A549 (cell line): ENCODE measurements around the gene GSE1. TPM values are rescaled to one million over a fixed set of nuclear protein-coding genes. Genes with fewer than 3 reads are reported as not detected.

Experiments
- ATAC-seq, 2 experiments: fragments of 200-7000 bp in 1 of 2; fragments of >200 bp in 1 of 2; cut with Nextera tagmentation in 1 of 2; cut with Tn5 transposase in 1 of 2; 3 replicates each; pipeline versions ENCODE4 v1.8.0 to v1.9.1; 2018 to 2020; ENCODE audit warnings: mild to moderate bottlenecking in 1 of 2, moderate library complexity in 1 of 2
- CTCF ChIA-PET: fragments of 300-600 bp; sonication (Branson Sonifier 250); formaldehyde crosslinking; extraction: SDS; loops from one replicate; lab custom pipeline; 2021; ENCODE audit warnings: antibody characterized with exemption, inconsistent platforms; lab: Yijun Ruan, JAX
- POLR2A ChIA-PET: fragments of 350-600 bp; formaldehyde crosslinking; extraction: SDS; loops from one replicate; lab custom pipeline; 2021; ENCODE audit warnings: antibody characterized with exemption, inconsistent platforms; lab: Yijun Ruan, JAX
- DNase-seq, 2 experiments: peaks; one replicate each; pipeline versions ENCODE4 v3.0.0 to v3.0.0-alpha.2; 2011 to 2016; ENCODE audit warnings: low read depth in 1 of 2, low spot score in 1 of 2
- FAIRE-seq: peaks from 2 replicates; lab custom pipeline; 2011; peaks lifted over from hg19 to GRCh38; lab: Jason Lieb, UNC
- H3K27ac ChIP-seq, 2 experiments: fragments of >200 bp; sonication (Bioruptor Twin); formaldehyde crosslinking; 3 replicates each; pipeline ENCODE4 v1.5.1; 2016 to 2017
- H3K4me1 ChIP-seq: fragments of >200 bp; sonication (Bioruptor Twin); formaldehyde crosslinking; 3 replicates; pipeline ENCODE4 v1.6.1; 2016
- H3K4me2 ChIP-seq: fragments of >200 bp; sonication (Bioruptor Twin); formaldehyde crosslinking; 3 replicates; pipeline ENCODE4 v1.6.1; 2016
- H3K4me3 ChIP-seq: fragments of >200 bp; sonication (Bioruptor Twin); formaldehyde crosslinking; 3 replicates; pipeline ENCODE4 v1.5.1; 2016
- H3K9me3 ChIP-seq: fragments of >200 bp; sonication (Bioruptor Twin); formaldehyde crosslinking; 3 replicates; pipeline ENCODE4 v1.6.1; 2016
- CEBPB ChIP-seq, 2 experiments: fragments of >200 bp in 1 of 2; sonication (Bioruptor Twin) in 1 of 2; formaldehyde crosslinking in 1 of 2; IDR thresholded peaks; 2 replicates each; pipeline ENCODE4 v1.6.1; 2012 to 2016
- CHD2 ChIP-seq: fragments of 150-350 bp; IDR thresholded peaks from 2 replicates; pipeline ENCODE4 v1.6.1; 2014; ENCODE audit warnings: low read length; ENCODE audit not compliant: partially characterized antibody
- CHD4 ChIP-seq: fragments of 200-600 bp; sonication (generic); IDR thresholded peaks from 2 replicates; pipeline ENCODE4 v1.6.1; 2016; ENCODE audit warnings: antibody characterized with exemption, mild to moderate bottlenecking, borderline replicate concordance
- EHF ChIP-seq: fragments of 250-450 bp; sonication (Bioruptor Pico); IDR thresholded peaks from 2 replicates; pipeline ENCODE4 v1.5.0; 2020; ENCODE audit warnings: mild to moderate bottlenecking
- FOXS1 ChIP-seq: fragments of 250-450 bp; sonication (Bioruptor Pico); IDR thresholded peaks from 2 replicates; pipeline ENCODE4 v1.5.0; 2020; ENCODE audit warnings: mild to moderate bottlenecking, moderate library complexity
- HEYL ChIP-seq: fragments of 250-450 bp; sonication (Bioruptor Pico); IDR thresholded peaks from 2 replicates; pipeline ENCODE4 v1.8.0; 2021; ENCODE audit warnings: mild to moderate bottlenecking, moderate library complexity
- JUN ChIP-seq, 2 experiments: fragments of >200 bp; sonication (Bioruptor Twin); formaldehyde crosslinking; IDR thresholded peaks; 2 replicates in 1 of 2; 3 replicates in 1 of 2; pipeline ENCODE4 v1.6.1; 2016 to 2017
- JUNB ChIP-seq: fragments of >200 bp; sonication (Bioruptor Twin); formaldehyde crosslinking; IDR thresholded peaks from 2 replicates; pipeline ENCODE4 v1.6.1; 2016
- NPAS2 ChIP-seq: fragments of 250-450 bp; sonication (Bioruptor Pico); IDR thresholded peaks from 2 replicates; pipeline ENCODE4 v1.8.0; 2022; ENCODE audit warnings: mild to moderate bottlenecking, moderate library complexity, borderline replicate concordance
- RFX5 ChIP-seq: fragments of 450-650 bp; IDR thresholded peaks from 2 replicates; pipeline ENCODE4 v1.7.1; 2014; ENCODE audit warnings: antibody characterized with exemption, mild to moderate bottlenecking, moderate library complexity
- ZFP36 ChIP-seq: fragments of 450-650 bp; IDR thresholded peaks from 2 replicates; pipeline ENCODE4 v1.6.1; 2014; ENCODE audit warnings: borderline replicate concordance; ENCODE audit not compliant: partially characterized antibody
- WGBS: methylation state at CpG from one replicate; pipeline ENCODE4 v1.1.6; 2017; ENCODE audit errors: missing lambda C conversion rate; 5-methylcytosine and 5-hydroxymethylcytosine counted together
- polyA plus RNA-seq, 4 experiments: library from polyadenylated mRNA; depleted of rRNA in 3 of 4; stranded (reverse); fragments of >200 nt; fragmentation: RNase III in 1 of 4; extraction: RNeasy Plus Mini Kit Qiagen cat#74134 plus additional on column Dnase treatment in 1 of 4; gene quantifications; 2 replicates in 3 of 4; 3 replicates in 1 of 4; pipeline ENCODE4 v1.2.3, GENCODE V29; 2011 to 2017
- TF ChIP-seq, protein P1 (sequence below): fragments of 250-450 bp; sonication (Bioruptor Pico); IDR thresholded peaks from 2 replicates; pipeline ENCODE4 v1.5.0; 2021; ENCODE audit warnings: mild to moderate bottlenecking, moderate library complexity, borderline replicate concordance
- TF ChIP-seq, protein P2 (sequence below): fragments of 200-600 bp; sonication (generic); IDR thresholded peaks from 2 replicates; pipeline ENCODE4 v1.6.1; 2016; ENCODE audit warnings: antibody characterized with exemption, mild to moderate bottlenecking, moderate library complexity

The GSE1 gene
- polyA plus RNA-seq, 2 of the 4 experiments (the other 2 are of a cell fraction): 20.7 to 24.3 TPM

DNA sequence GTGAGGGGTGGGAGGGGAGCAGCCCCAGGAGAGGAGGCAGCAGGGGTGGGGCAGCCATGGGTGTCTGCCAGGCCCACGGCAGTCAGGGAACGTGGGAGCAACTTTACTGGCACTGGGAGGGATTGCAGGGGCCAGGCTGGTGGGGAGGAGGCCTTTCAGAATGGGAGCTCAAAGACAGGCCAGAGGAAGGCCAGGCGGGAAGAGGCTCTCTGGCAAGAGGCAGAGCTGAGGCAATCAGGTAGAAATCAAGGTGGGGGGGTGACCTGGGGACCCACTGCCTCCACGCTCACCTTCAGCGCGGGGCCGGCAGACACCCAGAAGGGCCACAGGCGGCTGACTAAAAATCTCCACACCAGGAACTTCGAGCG lies 11.9 kb upstream of the GSE1 start:
- Histone ChIP-seq H3K4me1 (0 out of 3 replicates have a peak, but pooled peaks cover 5% of the 10 kb centered on the region), H3K4me2 (no peak overlapping the region), H3K27ac (peak overlapping the region in 1 of 2 experiments; percentile 34; a peak in 2 of 6 replicates), H3K9me3 (no peaks in the 10 kb centered on the region), H3K4me3 (no peak overlapping the region)
- TF ChIP-seq, protein P1, sequence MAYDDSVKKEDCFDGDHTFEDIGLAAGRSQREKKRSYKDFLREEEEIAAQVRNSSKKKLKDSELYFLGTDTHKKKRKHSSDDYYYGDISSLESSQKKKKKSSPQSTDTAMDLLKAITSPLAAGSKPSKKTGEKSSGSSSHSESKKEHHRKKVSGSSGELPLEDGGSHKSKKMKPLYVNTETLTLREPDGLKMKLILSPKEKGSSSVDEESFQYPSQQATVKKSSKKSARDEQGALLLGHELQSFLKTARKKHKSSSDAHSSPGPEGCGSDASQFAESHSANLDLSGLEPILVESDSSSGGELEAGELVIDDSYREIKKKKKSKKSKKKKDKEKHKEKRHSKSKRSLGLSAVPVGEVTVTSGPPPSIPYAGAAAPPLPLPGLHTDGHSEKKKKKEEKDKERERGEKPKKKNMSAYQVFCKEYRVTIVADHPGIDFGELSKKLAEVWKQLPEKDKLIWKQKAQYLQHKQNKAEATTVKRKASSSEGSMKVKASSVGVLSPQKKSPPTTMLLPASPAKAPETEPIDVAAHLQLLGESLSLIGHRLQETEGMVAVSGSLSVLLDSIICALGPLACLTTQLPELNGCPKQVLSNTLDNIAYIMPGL (CRISPR knock-in tag): no peak
- TF ChIP-seq HEYL (CRISPR knock-in tag) (no peak), JUN (IDR thresholded peaks at IDR 0.05) (no peak), FOXS1 (CRISPR knock-in tag) (no peak), ZFP36 (no peak), CHD4 (no peak), JUNB (no peak), RFX5 (no peak), CEBPB (IDR thresholded peaks at IDR 0.05) (no peak), EHF (CRISPR knock-in tag) (no peak), CHD2 (no peak), NPAS2 (CRISPR knock-in tag) (no peak)
- TF ChIP-seq, protein P2, sequence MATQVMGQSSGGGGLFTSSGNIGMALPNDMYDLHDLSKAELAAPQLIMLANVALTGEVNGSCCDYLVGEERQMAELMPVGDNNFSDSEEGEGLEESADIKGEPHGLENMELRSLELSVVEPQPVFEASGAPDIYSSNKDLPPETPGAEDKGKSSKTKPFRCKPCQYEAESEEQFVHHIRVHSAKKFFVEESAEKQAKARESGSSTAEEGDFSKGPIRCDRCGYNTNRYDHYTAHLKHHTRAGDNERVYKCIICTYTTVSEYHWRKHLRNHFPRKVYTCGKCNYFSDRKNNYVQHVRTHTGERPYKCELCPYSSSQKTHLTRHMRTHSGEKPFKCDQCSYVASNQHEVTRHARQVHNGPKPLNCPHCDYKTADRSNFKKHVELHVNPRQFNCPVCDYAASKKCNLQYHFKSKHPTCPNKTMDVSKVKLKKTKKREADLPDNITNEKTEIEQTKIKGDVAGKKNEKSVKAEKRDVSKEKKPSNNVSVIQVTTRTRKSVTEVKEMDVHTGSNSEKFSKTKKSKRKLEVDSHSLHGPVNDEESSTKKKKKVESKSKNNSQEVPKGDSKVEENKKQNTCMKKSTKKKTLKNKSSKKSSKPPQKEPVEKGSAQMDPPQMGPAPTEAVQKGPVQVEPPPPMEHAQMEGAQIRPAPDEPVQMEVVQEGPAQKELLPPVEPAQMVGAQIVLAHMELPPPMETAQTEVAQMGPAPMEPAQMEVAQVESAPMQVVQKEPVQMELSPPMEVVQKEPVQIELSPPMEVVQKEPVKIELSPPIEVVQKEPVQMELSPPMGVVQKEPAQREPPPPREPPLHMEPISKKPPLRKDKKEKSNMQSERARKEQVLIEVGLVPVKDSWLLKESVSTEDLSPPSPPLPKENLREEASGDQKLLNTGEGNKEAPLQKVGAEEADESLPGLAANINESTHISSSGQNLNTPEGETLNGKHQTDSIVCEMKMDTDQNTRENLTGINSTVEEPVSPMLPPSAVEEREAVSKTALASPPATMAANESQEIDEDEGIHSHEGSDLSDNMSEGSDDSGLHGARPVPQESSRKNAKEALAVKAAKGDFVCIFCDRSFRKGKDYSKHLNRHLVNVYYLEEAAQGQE: no peak
- WGBS: 81% methylated on average over 10 of the region's 10 CpGs
- CTCF ChIA-PET: interaction anchor here (0.9 to 7.2 kb wide), 10 partner anchors 9 to 208 kb away, joined by 3 to 42 read pairs (median 3); no protein-coding TSS in a partner anchor
- no peak for DNase-seq
- no peak for ATAC-seq
- no peak for FAIRE-seq
- POLR2A ChIA-PET: no interaction called here

DNA sequence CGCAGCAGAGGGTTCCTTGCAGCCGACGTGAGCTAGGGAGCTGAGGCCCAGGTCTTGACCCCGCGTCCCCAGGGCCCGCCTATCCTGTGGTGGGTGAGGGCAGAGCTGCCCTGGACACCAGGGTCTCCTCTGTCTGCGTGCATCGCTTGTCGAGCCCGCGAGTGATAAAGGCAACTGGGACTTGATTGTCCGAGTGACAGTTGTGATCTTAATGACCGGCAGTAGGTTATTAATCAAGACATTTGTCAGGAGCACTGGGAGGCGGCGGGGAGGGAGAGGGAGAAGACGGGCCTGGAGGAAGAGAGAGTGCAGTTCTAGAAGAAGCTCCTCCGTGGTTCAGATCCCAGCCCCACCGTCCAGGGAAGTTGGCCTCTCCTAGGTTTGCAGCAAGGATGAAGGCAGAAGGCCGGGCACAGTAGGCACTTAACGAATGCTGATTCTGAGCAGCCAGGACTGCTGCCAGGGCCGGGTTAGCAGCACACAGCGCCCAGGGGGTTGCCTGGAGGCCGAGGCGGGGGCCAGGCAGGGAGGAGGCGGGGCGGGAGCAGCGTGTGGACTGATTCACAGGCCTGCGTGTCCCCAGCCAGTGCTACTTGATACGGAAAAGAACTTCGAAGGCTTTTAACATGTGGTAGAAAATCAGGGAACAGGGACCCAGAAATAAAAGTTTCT lies 11.3 kb upstream of the GSE1 start:
- DNase-seq: no peak
- no peak overlapping the region for H3K4me2 ChIP-seq
- POLR2A ChIA-PET: no interaction called here
- H3K4me3 ChIP-seq: no peak overlapping the region
- no peak; a peak in 1 of 6 replicates for ATAC-seq
- H3K27ac ChIP-seq: peak overlapping the region in 1 of 2 experiments; percentile 45; a peak in 2 of 6 replicates
- TF ChIP-seq, protein P2: no peak
- FAIRE-seq: no peak
- no peaks in the 10 kb centered on the region for H3K9me3 ChIP-seq
- 89% methylated on average over 27 of the region's 30 CpGs for WGBS
- 0 out of 3 replicates have a peak, but pooled peaks cover 5% of the 10 kb centered on the region for H3K4me1 ChIP-seq
- CTCF ChIA-PET: interaction anchor here (0.9 to 7.2 kb wide), 8 partner anchors 9 to 209 kb away, joined by 3 to 42 read pairs (median 3); no protein-coding TSS in a partner anchor
